Fibroblast of skin of scalp (primary cell): ENCODE data around the gene DLK2.
"Not testable (repeated sequence)": the region's sequence is repeated elsewhere in the genome, so short reads cannot be mapped to it uniquely, and the experiment has no call there.

Experiments used
- DNase-seq: peaks from one replicate; pipeline ENCODE4 v3.0.0-alpha.2; 2013

The DLK2 gene

DNA sequence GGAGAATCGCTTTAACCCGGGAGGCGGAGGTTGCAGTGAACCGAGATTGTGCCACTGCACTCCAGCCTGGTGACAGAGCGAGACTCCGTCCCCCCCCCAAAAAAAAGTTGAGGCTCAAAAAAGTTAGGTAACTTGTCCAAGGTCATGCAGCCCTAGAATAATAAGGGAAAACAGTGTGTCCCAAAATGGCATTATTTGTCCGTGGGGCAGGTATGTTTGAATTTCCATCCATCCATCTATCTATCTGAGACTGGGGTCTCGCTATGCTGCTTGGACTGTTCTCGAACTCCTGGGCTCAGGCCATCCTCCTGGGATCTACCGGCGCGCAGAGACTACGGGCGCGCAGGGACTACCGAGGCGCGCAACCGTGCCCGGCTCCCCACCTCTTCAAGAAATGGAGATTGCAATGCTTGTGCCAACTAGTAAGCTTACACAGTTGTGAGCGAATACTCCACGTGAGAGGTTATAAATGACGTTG lies 28.4 kb downstream of the DLK2 start:
- DNase-seq = no peak

- not testable (repeated sequence) for DNase-seq
Observed at GRCh38 chr6:43425083-43425482, 30.3 kb downstream of the DLK2 start.

- no peak for DNase-seq
Observed at GRCh38 chr6:43421831-43422230, 33.5 kb downstream of the DLK2 start.

- DNase-seq = no peak
Observed at GRCh38 chr6:43420012-43420709, 35.2 kb downstream of the DLK2 start.

DNA sequence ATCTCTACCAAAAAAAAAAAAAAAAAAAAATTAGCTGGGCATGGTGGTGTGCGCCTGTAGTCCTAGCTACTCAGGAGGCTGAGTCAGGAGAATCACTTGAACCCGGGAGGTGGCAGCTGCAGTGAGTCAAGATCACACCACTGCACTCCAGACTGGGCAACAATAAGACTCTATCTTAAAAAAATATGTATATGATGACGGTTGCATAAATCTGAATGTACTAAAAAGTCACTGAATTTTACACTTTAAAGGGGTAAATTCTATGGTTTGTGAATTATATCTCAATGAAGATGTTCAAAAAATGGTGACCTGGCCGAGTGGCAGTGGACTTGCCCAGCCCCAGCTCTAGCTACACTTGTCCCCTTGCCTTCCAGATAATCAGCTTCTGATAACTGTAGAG lies 38.4 kb downstream of the DLK2 start:
- DNase-seq = no peak

DNA sequence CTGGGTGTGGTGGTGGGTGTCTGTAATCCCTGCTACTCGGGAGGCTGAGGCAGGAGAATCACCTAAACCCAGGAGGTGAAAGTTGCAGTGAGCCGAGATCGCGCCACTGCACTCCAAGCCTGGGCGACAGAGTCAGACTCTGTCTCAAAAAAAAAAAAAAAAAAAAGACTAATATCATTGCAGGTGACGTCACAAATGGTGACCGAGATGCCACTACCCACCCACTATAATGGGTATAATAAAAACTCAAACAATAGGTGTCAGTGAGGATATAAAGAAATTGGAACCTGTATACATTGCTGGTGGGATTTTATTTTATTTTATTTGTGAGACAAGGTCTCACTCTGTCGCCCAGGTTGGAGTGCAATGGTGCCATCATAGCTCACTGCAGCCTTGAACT lies 40.1 kb downstream of the DLK2 start:
- not testable (repeated sequence) for DNase-seq

- DNase-seq = no peak
Observed at GRCh38 chr6:43413002-43413401, 42.3 kb downstream of the DLK2 start.

DNA sequence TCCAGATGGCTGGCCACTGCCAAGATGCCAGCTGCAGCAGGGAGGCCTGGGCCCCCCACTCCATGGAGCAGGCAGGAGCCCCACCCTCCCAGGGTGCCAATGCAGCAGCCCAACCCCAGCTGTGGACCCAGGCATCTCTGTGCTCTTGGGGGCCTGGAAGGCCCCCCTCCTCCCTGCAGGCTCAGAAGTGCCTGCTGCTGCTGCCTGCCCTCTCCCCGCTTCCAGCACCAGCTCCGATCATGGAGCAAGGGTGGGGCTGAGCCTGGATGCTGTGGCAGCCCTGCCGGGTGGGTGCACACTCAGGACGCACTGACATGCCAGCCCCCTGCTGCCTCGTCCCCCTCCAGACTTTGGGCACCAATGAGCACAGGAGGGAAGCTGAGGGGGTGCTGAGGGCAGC lies 42.8 kb downstream of the DLK2 start:
- no peak for DNase-seq

GRCh38 chr6:43410776-43411175 lies 44.6 kb downstream of the DLK2 start:
- not testable (repeated sequence) for DNase-seq

GRCh38 chr6:43408259-43408658 lies 47.1 kb downstream of the DLK2 start:
- no peak for DNase-seq

GRCh38 chr6:43407296-43407695 lies 48.1 kb downstream of the DLK2 start:
- DNase-seq = no peak

DNA sequence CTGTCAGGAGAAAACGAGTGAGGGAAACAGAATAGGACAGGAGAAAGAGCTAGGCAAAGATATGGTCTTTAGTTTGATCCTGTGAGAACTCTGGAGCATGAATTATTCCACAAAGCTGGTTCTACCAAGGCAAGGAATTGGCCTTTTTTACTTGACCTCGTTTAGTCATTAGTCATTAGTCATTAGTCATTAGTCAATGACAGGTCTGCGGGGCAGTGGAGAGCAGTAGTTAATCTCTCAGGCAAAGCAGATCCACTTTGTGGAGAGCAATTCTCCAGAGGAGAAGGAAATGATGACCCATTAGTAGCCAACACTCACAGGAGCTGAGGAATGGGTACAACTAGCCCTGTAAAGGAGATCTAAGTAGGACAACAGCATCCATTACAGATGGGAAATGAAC lies 50.0 kb downstream of the DLK2 start:
- DNase-seq = no peak

- DNase-seq = no peak
Observed at GRCh38 chr6:43402820-43403219, 52.5 kb downstream of the DLK2 start.

- no peak for DNase-seq
Observed at GRCh38 chr6:43401730-43402129, 53.6 kb downstream of the DLK2 start.
